ENCODE results near the gene IGLL5. TPM values are rescaled to one million over a fixed set of nuclear protein-coding genes. Genes with fewer than 3 reads are reported as not detected.

The IGLL5 gene
- total and polyA plus RNA-seq, 3 donors from 2014 or later, result 0.94 to 9.8 (median 1.4) TPM

DNA sequence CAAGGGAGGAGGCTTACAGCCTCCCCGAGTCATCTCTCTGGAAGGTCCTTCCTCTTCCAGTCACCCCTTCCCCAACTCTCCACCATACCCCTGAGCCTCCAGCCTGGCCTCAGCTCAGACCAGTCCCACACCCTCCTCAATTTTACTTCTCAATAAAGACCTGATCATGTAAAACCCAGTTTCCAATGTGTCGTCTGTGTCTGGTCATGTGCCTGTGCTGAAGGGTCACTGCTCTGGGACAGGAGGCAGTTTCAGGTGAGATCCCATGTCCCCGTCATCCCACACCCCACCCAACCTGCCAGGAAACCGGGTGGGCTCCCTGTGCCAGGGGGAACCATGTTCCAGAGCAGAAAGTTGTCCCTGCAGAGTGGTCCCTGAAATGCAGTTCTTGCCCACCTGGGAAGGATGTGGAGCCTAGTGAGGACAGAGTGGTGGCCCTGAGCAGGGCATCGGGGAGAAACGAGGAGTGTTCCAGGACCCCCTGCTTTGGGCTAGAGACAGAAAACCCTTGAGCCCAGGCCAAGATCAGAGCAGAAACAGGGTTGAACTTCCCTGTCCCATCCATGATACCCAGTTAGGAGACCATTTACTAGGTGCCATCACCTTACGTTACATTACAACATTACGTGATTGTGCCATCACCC is 19.4 kb downstream of the IGLL5 start:
- no peak for DNase-seq
- no peak for TF ChIP-seq POLR2A (IDR thresholded peaks at IDR 0.05)
- TF ChIP-seq, protein P1, sequence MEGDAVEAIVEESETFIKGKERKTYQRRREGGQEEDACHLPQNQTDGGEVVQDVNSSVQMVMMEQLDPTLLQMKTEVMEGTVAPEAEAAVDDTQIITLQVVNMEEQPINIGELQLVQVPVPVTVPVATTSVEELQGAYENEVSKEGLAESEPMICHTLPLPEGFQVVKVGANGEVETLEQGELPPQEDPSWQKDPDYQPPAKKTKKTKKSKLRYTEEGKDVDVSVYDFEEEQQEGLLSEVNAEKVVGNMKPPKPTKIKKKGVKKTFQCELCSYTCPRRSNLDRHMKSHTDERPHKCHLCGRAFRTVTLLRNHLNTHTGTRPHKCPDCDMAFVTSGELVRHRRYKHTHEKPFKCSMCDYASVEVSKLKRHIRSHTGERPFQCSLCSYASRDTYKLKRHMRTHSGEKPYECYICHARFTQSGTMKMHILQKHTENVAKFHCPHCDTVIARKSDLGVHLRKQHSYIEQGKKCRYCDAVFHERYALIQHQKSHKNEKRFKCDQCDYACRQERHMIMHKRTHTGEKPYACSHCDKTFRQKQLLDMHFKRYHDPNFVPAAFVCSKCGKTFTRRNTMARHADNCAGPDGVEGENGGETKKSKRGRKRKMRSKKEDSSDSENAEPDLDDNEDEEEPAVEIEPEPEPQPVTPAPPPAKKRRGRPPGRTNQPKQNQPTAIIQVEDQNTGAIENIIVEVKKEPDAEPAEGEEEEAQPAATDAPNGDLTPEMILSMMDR (IDR thresholded peaks at IDR 0.05), result no peak
- 93 to 97% methylated on average over 7 to 8 of the region's 8 CpGs for WGBS, 2 donors
- Histone ChIP-seq H3K9me3 (no peaks in the 10 kb centered on the region), H3K4me3 (no peak overlapping the region), H3K27me3 (no peaks in the 10 kb centered on the region), H3K36me3 (ENCODE audit: low read depth, missing control alignments) (no peaks in the 10 kb centered on the region), H3K27ac (no peak overlapping the region), H3K4me1 (peaks cover 3% of the 10 kb centered on the region)
- intact Hi-C loops (cut with DNase I; ENCODE audit: low total_unique reads), result no loop called here

DNA sequence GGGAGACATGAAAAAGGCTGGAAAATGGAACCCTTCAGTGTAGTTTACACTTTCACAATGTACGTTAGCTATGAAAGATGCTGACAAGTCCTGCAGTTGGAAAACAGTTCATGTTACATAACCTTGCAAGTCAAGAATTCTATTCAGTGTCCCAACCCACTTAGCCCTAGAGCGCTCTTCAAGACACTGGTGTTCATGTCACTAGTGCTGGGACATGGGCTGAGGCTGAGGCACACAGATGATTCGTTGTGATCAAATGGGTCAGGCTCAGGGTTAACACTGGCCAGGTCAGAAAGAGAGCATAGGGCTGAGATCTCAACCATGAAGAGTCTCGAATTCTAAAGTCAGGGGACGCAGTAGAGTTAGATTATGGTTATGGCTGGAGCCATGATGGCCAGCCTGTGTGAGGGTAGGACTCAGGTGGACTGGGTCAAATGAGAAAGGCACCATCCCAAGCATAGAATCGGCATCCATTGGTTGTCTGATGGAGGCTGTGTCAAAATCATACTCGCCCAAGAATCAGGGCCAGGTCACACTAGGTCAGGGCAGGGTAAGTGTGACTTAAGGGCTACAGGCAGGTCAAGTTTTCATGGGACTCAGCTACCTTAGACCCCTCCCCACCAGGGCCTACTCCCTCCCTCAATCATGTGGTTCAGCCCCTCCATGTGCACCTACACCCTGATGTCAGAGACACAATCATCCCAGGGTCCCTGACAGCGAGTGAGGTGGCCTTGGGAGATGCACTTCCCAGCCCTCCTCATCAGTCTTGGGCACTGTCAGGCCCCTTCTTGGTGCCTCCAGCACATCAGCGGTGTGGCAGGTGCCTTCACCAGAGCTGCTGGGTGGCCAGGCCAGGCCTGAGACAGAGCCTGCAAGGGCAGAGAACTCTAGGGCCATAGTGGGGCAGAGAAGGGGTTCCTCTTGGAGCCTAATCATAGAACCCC is 20.2 kb downstream of the IGLL5 start:
- intact Hi-C loops (cut with DNase I; ENCODE audit: low total_unique reads), result no loop called here
- no peak for DNase-seq
- H3K27me3 ChIP-seq, result no peaks in the 10 kb centered on the region
- H3K4me3 ChIP-seq, result no peak overlapping the region
- no peak overlapping the region for H3K27ac ChIP-seq
- no peak for TF ChIP-seq POLR2A (IDR thresholded peaks at IDR 0.05)
- no peaks in the 10 kb centered on the region for H3K4me1 ChIP-seq
- H3K36me3 ChIP-seq (ENCODE audit: low read depth, missing control alignments), result no peaks in the 10 kb centered on the region
- WGBS, 2 donors, result 94 to 97% methylated on average over 8 to 9 of the region's 9 CpGs
- H3K9me3 ChIP-seq, result no peaks in the 10 kb centered on the region

DNA sequence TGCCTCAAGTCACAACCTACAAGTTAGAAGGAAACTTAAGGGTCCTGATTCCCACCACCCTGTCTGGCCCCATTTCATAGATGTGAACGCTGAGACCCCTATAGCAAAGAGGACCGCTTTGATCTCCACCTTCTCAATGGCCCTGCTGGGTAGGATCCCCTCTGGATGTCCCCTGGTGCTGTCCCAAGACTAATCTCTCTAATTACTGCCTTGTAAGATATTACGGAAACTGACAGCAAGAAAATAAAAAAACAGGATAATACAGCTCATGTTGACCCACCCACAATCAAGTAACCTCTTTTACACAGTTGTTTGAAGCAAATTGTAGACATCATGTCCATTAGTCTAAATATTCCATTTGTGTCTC is 20.9 kb downstream of the IGLL5 start:
- H3K27me3 ChIP-seq, result no peaks in the 10 kb centered on the region
- H3K27ac ChIP-seq, result no peak overlapping the region
- TF ChIP-seq POLR2A (IDR thresholded peaks at IDR 0.05), result no peak
- TF ChIP-seq, protein P1 (IDR thresholded peaks at IDR 0.05), result no peak
- H3K9me3 ChIP-seq, result no peaks in the 10 kb centered on the region
- intact Hi-C loops (cut with DNase I; ENCODE audit: low total_unique reads), result no loop called here
- no peaks in the 10 kb centered on the region for H3K4me1 ChIP-seq
- no peak overlapping the region for H3K4me3 ChIP-seq
- 93 to 100% methylated on average over 3 of the region's 3 CpGs for WGBS, 2 donors
- DNase-seq, result no peak
- H3K36me3 ChIP-seq (ENCODE audit: low read depth, missing control alignments), result no peaks in the 10 kb centered on the region

DNA sequence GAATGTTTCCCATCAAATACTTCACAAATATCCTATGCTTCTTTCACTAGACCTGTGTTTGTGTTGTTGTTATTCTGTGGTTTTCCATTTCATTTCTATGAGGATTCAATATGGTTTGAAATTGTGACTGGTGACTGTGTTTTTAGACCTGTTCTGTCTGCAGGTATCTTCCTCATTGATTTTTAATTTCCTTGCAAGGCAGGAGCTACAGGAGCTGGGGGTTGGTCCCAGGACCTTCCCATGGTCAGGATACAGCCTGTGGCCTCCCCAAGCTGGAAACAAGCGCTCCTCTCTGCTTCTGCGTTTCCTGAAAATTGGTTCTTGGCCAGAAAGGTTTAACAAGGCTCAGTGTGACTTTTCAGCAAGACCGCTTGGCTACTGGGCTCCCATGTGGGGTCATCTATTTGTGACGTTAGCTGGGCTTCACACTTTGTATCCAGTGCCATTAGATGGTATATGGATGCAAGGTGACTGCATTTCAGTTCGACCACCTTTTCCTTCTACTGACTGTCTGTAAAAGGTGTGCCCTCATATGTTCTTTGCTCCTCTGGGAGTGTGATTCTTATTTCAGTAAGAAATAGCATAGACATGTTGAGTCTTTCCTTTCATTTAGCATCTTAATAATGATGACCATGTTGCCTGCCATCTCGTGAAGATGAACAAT is 21.5 kb downstream of the IGLL5 start:
- Histone ChIP-seq H3K9me3 (no peaks in the 10 kb centered on the region), H3K27ac (no peak overlapping the region), H3K27me3 (no peaks in the 10 kb centered on the region), H3K36me3 (ENCODE audit: low read depth, missing control alignments) (no peaks in the 10 kb centered on the region), H3K4me3 (no peak overlapping the region), H3K4me1 (no peaks in the 10 kb centered on the region)
- DNase-seq, result no peak
- TF ChIP-seq, protein P1 (IDR thresholded peaks at IDR 0.05), result no peak
- TF ChIP-seq POLR2A (IDR thresholded peaks at IDR 0.05), result no peak
- WGBS, 2 donors, result 82 to 88% methylated on average over 6 of the region's 6 CpGs
- intact Hi-C loops (cut with DNase I; ENCODE audit: low total_unique reads), result no loop called here

All from testis (tissue), 3 donors.